HG03558 (cell line): ENCODE measurements around the gene SLC16A11.
"Not testable (repeated sequence)": the region's sequence is repeated elsewhere in the genome, so short reads cannot be mapped to it uniquely, and the experiment has no call there.

Experiments used
- ATAC-seq: cut with Tn5 transposase; IDR thresholded peaks from one replicate; pipeline ENCODE4 v1.9.1; 2021; ENCODE audit warnings: moderate number of reproducible peaks; ENCODE audit not compliant: unreplicated experiment; ENCODE audit errors: extremely low read depth

The SLC16A11 gene

GRCh38 chr17:7043497-7044198 is at the start of gene SLC16A11:
TSS of gene SLC16A11 (minus strand) at chr17:7044092. CDS start at chr17:7043513, 579 bp downstream.
- ATAC-seq = no peak

DNA sequence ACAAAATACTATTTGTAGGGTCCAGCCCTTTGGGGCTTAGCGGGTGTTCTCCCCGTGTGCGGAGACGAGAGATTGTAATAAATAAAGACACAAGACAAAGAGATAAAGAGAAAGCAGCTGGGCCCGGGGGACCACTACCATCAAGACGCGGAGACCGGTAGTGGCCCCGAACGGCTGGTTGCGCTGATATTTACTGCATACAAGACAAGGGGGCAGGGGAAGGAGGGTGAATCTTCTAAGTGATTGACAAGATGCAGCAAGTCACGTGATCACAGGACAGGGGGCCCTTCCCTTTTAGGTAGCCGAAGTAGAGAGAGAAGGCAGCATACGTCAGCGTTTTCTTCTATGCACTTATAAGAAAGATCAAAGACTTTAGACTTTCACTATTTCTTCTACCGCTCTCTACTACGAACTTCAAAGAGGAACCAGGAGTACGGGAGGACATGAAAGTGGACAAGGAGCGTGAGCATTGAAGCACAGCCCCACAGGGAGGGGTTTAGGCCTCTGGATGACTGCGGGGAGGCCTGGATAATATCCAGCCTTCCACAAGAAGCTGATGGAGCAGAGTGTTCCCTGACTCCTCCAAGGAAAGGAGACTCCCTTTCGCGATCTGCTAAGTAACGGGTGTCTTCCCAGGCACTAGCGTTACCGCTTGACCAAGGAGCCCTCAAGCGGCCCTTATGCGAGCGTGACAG is 47.6 kb upstream of the SLC16A11 start:
- not testable (repeated sequence) for ATAC-seq

GRCh38 chr17:7089570-7089969 is 45.7 kb upstream of the SLC16A11 start:
- ATAC-seq = not testable (repeated sequence)

DNA sequence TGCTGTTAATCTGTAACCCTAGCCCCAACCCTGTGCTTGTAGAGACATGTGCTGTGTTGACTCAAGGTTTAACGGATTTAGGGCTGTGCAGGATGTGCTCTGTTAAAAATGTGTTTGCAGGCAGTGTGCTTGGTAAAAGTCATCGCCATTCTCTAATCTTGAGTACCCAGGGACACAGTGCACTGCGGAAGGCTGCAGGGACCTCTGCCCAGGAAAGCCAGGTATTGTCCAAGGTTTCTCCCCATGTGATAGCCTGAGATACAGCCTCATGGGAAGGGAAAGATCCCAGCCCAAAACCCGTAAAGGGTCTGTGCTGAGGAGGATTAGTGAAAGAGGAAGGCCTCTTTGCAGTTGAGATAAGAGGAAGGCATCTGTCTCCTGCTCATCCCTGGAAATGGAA is 44.5 kb upstream of the SLC16A11 start:
- not testable (repeated sequence) for ATAC-seq

DNA sequence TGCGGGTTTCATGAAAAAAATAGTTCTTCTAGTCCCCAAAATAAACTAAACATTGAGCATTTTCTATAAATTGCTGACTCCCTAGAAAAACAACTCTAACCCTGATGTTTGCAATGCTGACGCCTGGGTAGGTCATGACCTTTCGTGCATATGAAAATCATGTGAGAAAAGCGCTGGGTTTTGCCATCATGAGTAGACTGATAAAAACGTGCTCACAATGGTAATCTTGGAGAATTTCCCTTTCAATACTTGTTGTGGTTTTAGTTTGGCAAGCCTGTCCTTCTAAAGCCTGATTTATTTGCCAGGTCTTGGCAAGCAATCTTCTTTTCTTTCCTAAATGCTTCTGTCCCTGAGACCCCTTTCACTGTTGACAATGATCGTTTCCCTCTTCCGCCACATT is 40.2 kb upstream of the SLC16A11 start:
- no peak for ATAC-seq

GRCh38 chr17:7083592-7083991 is 39.7 kb upstream of the SLC16A11 start:
- ATAC-seq = no peak

DNA sequence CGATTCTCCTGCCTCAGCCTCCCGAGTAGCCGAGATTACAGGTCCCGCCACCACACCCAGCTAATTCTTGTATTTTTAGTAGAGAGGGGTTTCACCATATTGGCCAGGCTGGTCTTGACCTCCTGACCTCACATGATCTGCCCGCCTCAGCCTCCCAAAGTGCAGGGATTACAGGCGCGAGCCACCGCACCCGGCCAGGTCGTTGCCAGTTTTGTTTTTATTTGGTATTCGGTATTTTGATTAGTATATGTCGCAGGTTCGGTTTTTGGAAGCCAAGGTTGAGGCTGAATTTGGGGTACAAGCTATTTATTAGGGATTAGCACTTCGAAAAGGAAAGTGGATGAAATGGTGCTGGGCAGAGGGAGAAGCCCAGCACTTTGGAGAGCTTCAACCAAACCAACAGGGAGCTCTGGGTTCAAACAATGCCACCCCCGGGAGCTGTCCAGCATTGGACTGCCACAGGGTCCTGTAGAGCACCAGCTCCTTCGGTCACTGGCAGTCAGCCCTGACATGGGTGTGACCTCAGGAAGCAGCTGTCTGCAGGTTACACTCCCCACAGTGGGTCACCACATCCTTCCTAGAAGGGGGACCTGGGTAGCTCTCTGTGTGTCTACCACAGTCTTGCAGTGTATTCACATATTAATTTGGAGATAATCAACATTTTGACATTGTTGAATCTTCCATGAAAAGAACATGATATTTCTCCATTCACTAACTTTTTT is 37.6 kb upstream of the SLC16A11 start:
- no peak for ATAC-seq

DNA sequence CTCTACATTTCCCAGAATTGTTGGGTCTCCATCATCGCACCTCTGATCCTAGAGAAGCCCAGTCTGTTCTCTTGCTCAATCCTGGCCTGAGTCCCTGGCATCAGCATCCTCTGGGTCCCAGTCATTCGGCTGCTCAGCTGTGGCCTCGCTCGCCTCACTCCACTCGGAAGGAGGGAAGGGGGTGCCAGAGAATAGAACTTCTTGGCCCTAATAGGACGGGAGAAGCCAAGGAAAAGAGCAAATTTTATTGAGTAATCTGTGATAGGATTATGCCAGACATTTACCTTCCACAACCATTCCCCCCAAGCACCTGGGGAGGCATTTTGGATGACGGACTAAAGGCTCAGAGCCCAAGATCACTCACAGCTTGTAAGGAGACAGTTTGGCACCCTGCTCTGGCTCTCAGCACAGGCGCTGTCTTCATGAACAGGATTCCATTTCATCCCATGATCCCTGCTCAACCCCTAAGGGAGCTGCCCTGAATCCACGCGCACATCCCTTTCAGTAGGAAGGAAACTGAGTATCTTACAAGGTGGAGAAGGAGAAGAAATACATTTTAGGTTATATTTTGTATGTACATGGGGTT is 36.7 kb upstream of the SLC16A11 start:
- no peak for ATAC-seq

DNA sequence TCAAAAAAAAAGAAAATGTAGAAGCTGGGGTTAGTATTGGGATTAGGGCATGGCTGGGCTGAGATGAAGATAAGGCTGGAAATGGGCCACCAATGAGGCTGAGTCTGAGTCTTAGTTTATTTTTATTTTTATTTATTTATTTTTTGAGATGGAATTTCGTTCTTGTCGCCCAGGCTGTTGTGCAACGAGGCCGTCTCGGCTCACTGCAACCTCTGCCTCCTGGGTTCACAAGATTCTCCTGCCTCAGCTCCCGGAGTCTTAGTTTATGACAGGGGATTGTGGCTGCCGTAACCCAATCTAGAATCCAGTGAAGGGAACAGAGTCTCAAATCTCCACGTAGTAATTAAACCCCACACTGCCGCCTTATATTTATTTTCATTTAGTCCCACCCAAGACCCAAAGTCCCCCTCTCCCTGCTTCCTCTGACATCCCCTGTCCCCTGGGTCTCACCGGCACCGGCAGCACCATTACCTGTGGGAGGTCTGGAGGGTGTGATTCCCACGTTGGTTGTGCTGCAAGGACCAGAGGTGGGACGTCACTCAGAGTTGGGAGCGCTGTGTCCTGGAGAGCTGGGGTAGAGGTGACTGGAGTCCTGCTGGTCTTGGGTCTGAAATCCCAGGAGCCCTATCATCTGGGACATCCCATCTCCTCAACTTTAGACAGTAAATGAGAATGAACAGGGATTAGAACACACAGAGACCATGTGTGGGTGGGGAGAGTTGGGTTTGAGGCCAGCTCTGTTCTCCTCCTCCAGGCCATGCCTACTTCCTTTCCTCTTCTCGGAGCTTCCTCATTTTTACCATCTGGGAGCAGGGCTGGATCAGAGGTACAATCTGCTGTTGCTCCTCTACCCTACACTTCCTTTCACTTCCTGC is 35.9 kb upstream of the SLC16A11 start, which contains the start of gene CLEC10A:
Gene CLEC10A (minus strand): TSS at position 671 of the 875 bp plus-strand sequence. CDS start 1,439 bp downstream, outside the sequence.
- ATAC-seq = no peak

- ATAC-seq = no peak
Observed at GRCh38 chr17:7078711-7079110, 34.8 kb upstream of the SLC16A11 start.

DNA sequence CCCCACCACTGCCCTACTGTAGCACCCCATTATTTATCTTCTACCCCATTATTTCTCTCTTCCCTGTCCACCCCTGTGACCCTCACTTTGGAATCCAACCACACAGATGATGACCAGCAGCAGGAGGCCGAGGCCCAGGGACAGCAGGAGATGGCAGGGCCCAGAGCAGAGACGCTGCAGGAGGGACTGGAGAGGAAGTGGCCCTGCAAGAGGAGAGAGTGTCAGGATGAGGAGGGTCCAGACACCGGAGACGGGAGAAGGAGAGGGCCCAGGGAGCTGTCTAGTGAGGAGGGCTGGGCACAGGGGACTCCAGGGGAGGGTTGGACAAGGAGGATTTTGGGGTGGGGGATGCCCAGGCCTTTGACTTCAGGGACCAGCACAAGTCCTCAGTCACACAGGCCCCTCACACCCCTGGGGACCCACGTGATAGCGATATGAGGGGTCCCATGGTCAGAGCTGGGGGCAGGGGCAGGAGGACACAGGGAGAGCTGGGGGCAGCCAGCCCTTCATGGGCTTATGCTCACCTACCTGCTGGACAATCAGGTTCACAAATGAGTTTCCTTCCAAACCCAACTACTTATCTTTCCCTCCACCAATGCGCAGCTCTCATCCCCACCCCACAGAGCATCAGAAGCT is 34.1 kb upstream of the SLC16A11 start:
- no peak for ATAC-seq

DNA sequence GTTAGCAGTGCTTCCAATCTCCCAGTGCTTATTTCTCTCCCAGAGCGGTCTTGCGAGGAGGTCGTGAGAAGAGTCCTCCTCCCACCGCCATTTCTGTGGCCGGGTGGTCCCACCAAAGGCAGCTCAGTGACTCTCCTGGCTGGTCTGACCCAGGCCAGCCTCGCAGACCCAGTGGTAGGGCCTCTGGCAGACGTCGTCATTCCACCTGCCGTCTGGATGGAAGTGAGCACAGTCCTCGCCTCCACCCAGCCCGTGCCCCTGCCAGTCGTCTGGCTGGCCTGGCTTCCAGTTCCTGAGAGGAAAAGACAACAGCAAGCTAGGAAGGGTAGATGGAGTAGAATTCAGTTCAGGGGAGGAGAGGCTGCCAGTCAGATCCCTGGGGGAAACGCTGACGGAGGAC is 31.0 kb upstream of the SLC16A11 start:
- ATAC-seq = no peak

DNA sequence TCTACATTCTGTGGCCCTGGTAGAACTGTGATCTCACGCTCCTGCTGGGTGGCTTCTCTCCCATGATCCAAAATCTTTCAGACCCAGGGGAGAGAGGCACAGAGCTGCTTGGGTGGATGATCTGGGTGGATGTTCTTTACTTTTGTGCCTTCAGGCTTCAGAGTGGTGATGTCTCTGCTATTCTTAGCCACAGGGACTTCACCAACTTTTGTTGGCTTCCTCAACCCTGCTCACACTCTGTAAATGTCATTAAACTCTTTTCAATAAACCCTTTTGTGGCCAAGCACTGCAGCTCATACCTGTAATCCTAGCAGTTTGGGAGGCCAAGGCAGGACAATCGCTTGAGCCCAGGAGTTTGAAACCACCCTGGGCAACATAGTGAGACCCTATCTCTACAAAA is 28.5 kb upstream of the SLC16A11 start:
- ATAC-seq = no peak

DNA sequence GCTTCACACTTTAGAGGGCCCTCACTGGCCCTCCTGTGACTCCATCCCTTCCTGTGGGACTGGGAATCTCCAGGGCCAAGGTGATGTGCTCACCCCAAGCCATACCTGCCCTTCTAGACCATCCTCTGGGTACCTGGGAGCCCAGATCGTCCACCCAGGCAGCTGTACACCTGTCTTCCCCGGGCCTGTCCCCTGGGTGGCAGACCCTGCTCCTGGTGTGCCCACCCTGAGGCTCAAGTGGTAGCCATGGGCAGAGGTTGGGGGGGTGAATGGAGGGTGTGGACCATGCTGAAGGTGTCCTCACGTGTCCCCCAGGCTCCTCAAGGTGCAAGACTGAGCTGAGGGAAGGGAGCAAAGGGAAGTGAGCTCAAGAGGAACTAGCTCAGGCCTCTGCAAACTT is 26.8 kb upstream of the SLC16A11 start:
- no peak for ATAC-seq

DNA sequence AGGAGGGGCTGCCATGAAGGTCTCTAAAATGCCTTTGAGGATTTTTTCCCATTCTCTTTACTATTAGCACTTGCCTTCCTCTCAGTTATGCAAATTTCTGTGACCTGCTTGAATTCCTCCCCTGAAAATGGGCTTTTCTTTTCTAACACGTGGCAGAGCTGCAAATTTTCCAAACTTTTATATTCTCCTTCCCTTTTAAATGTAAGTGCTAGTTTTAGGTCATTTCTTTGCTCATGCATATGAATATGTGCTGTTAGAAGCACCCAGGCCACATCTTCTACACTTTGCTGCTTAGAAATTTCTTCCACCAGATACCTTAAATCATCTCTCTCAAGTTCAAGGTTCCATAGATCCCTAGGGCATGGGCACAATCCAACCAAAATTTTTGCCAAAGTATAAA is 24.4 kb upstream of the SLC16A11 start:
- no peak for ATAC-seq

- ATAC-seq = no peak
Observed at GRCh38 chr17:7067198-7067597, 23.3 kb upstream of the SLC16A11 start.

- ATAC-seq = no peak
Observed at GRCh38 chr17:7064261-7064660, 20.4 kb upstream of the SLC16A11 start.

- ATAC-seq = no peak
Observed at GRCh38 chr17:7063518-7064094, 19.7 kb upstream of the SLC16A11 start.
